Muscle of leg (tissue), 11 donors: Measurements from ENCODE around the gene RAD51B. TPM values are rescaled to one million over a fixed set of nuclear protein-coding genes. Genes with fewer than 3 reads are reported as not detected.
A peak's percentile ranks its signal among the peaks of the same experiment; 100 is the strongest.

ENCODE experiments used
- DNase-seq: peaks from one replicate; pipeline ENCODE4 v3.0.0; 2013
- H3K27ac ChIP-seq: one replicate; pipeline ENCODE4 v1.5.1; 2013; ENCODE audit warnings: mild to moderate bottlenecking, low read length, control low read depth
- H3K27me3 ChIP-seq: one replicate; pipeline ENCODE4 v1.6.1; 2013; ENCODE audit warnings: low read length; ENCODE audit not compliant: control insufficient read depth, insufficient read depth
- H3K36me3 ChIP-seq: one replicate; pipeline ENCODE4 v1.6.1; 2013; ENCODE audit warnings: low read length; ENCODE audit not compliant: control insufficient read depth, insufficient read depth
- H3K4me1 ChIP-seq: one replicate; pipeline ENCODE4 v1.6.1; 2013; ENCODE audit warnings: low read length; ENCODE audit not compliant: control insufficient read depth, insufficient read depth
- H3K4me3 ChIP-seq: one replicate; pipeline ENCODE4 v1.5.1; 2013; ENCODE audit warnings: low read length, control low read depth
- H3K9me3 ChIP-seq: replicated peaks from 2 replicates; pipeline ENCODE4 v1.6.1; 2013; ENCODE audit warnings: low read depth, low read length; ENCODE audit not compliant: control insufficient read depth
- WGBS: methylation state at CpG from one replicate; pipeline ENCODE4 v1.1.5; 2013; ENCODE audit warnings: missing lambda C conversion rate; ENCODE audit not compliant: insufficient coverage; 5-methylcytosine and 5-hydroxymethylcytosine counted together
- polyA plus RNA-seq, 8 donors: library from polyadenylated mRNA; unstranded; fragments of 120-200 nt; gene quantifications; one replicate each; pipeline versions ENCODE4 v1.2.1 to v1.2.3, GENCODE V29; 2013; ENCODE audit warnings: inconsistent platforms in 1 of 8, low replicate concordance in 1 of 8; ENCODE audit not compliant: insufficient read length in 8 of 8, insufficient read depth in 1 of 8
- total RNA-seq: library from RNA; stranded (reverse); fragments of 120-200 nt; gene quantifications from one replicate; pipeline ENCODE4 v1.2.4, GENCODE V29; 2013

The RAD51B gene
- total and polyA plus RNA-seq, 9 donors: 6.0 to 16.5 (median 7.2) TPM

DNA sequence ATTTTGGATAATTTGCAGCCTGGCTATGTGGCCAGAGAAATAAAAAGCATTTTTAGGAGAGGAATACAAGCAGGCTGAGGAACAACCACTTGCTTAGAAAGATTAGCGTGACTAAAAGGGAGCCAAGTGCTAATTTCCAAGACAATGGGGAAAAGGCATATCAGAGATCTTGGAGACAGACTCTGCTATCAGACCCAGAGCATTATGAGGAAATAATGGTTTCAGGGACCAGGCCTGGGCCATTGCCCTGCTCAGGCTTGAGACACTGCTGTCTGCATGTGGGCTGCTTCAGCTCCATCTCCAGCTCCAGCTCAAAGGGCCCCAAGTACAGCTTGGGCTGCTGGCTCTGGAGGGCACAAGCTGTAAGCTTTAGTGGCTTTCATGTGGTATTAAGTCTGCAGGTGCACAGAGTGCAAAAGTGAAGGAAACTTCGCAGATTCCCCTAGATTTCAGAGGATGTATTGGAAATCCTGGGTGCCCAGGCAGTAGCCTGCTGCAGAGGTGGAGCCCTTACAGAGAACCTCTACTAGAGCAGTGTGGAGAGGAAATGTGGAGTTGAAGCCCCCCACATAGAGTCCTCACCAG is 524.0 kb downstream of the RAD51B start:
- WGBS: 100% methylated on average over 1 of the region's 2 CpGs

DNA sequence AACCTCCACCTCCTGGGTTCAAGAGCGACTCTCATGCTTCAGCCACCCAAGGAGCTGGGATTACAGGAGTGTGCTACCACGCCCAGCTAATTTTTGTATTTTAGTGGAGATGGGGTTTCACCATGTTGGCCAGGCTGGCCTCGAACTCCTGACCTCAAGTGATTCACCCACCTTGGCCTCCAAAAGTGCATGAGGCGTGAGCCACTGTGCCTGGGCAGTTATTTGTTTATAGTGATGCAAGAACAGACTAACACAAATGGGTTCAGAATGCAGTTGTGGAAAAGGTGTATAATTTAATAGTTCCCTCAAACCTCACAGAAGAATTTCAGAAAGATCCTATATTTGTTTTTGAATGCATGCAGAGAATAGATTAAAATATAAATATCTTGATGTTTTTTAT is 526.2 kb downstream of the RAD51B start:
- WGBS: no CpG with 5 or more reads among the region's 4 CpGs
- Histone ChIP-seq H3K4me3 (no peak overlapping the region), H3K27ac (no peak overlapping the region), H3K36me3 (no peaks in the 10 kb centered on the region), H3K4me1 (peaks cover 10% of the 10 kb centered on the region), H3K9me3 (no peaks in the 10 kb centered on the region), H3K27me3 (no peaks in the 10 kb centered on the region)
- DNase-seq: no peak

More for the DNA sequence above, 524.0 kb downstream of the RAD51B start:
- DNase-seq: no peak
- Histone ChIP-seq H3K27ac (no peak overlapping the region), H3K4me3 (no peak overlapping the region), H3K9me3 (no peaks in the 10 kb centered on the region), H3K36me3 (no peaks in the 10 kb centered on the region), H3K27me3 (no peaks in the 10 kb centered on the region), H3K4me1 (peaks cover 2% of the 10 kb centered on the region)

DNA sequence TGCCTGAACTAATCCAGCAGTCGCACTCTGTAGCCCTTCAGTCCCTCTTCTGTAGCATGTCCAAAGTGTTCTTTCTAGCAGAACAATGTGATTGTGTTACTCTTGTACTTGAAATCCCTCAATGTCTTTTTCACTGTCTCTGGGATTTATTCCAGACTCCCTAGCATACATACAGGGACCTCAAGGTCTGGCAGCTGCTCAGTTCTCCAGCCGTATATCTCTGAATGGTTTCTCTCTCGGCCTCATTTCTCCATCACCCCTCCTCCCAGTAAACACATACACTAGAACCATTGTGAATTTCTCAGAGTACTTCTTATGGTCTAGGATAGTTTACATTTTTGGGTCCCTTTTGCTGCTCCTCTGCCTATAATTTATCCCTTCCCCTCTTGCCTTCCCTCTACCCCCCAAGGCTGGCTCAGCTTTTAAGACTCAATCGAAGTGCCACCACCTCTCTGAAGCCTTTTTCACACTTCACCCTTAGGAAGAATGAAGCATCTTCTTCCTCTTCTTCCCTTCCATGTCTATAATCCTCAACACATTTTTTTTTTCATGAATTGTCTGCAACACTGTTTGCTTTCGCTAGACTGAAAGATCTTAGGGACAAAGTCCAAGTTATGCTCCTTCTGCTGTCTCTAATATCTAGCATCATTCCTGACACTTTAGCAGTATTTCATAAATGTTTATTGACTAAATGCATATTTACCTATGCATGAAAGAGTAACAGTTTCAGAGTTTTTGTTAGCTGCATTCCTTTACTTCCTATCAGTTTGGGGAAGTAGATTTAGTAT is 527.2 kb downstream of the RAD51B start:
- H3K9me3 ChIP-seq: no peaks in the 10 kb centered on the region
- H3K4me1 ChIP-seq: peaks cover 8% of the 10 kb centered on the region
- no peaks in the 10 kb centered on the region for H3K36me3 ChIP-seq
- 29% methylated on average over 3 of the region's 5 CpGs for WGBS
- no peaks in the 10 kb centered on the region for H3K27me3 ChIP-seq
- no peak overlapping the region for H3K4me3 ChIP-seq
- H3K27ac ChIP-seq: peak overlapping the region; percentile 61
- peak; percentile 87 for DNase-seq

DNA sequence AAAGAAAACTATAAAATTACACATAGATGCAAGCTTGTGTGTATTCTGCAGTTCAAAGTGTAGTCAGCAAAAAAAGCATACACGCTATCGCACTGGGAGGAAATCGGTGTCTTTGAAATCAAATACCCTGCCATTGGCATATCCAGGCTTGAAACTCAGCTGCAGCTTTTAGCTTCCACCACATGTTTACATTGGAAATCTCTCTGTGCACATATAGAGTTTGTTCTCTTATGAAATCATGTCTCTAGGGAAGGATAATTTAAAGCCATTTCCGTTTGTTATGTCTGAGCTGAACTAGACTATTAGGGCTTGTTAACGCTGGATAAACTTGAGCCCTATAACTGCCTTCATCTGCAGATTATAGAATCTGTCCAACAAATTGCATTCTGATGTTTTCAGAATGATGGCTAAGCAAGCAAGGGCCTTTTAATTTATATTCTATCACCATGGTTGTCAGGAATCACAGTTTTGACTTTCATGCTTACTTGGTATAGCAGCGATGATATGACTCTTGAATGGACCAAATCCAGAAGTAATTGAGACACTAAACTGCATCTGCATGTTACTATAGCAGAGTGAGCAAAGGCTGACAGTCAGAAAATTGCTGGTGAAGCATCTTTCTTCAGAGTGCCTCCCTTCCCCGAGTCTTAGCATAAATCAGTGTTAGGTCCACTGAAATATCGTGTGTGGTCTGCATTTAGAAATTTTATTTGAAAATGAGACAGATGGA is 530.5 kb downstream of the RAD51B start:
- no peaks in the 10 kb centered on the region for H3K9me3 ChIP-seq
- H3K27ac ChIP-seq: peak overlapping the region; percentile 52
- peaks cover 15% of the 10 kb centered on the region for H3K4me1 ChIP-seq
- H3K4me3 ChIP-seq: no peak overlapping the region
- 43% methylated on average over 1 of the region's 8 CpGs for WGBS
- no peaks in the 10 kb centered on the region for H3K27me3 ChIP-seq
- DNase-seq: peak; percentile 93
- H3K36me3 ChIP-seq: no peaks in the 10 kb centered on the region

DNA sequence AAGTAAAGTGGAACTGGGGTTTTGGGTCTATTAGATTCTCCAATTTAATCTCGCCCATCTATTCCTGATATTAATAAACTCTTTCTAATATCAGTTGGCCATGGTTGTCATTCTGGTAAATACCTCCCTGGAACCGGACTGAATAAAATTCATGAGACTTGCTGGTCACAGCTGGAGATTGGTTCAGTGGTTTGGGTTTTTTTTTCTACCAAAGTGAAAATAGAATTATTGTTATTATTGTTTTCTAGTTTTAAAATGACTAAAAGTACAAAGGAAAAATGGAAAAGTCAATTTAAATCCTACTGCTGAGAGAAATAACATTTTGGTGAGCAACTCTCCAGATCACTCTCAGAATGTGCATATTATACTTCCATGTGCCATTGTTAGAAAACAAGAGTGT is 535.8 kb downstream of the RAD51B start:
- no peak overlapping the region for H3K27ac ChIP-seq
- no peak for DNase-seq
- H3K4me1 ChIP-seq: peaks cover 24% of the 10 kb centered on the region
- no peaks in the 10 kb centered on the region for H3K36me3 ChIP-seq
- H3K9me3 ChIP-seq: no peaks in the 10 kb centered on the region
- WGBS: no CpG with 5 or more reads among the region's 2 CpGs
- H3K27me3 ChIP-seq: no peaks in the 10 kb centered on the region
- no peak overlapping the region for H3K4me3 ChIP-seq

DNA sequence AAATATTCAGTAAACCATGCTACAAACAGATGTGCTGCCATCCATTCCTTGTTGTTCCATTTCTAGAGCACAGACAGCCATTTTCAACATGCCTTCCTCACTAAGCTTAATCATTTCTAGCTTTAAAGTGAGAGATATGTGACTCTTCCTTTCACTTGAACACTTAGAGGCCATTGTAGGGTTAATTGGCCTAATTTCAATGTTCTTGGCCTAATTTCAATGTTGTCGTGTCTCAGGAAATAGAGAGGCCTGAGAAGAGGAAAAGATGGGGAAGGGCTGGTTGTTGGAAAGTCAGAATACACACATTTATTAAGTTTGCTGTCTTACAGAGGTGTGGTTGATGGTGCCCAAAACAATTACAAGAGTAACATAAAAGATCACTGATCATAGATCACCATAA is 538.2 kb downstream of the RAD51B start:
- Histone ChIP-seq H3K36me3 (no peaks in the 10 kb centered on the region), H3K4me1 (peaks cover 21% of the 10 kb centered on the region), H3K27ac (no peak overlapping the region), H3K4me3 (no peak overlapping the region), H3K9me3 (no peaks in the 10 kb centered on the region), H3K27me3 (no peaks in the 10 kb centered on the region)
- DNase-seq: no peak
- 0% methylated on average over 1 of the region's 1 CpG for WGBS

DNA sequence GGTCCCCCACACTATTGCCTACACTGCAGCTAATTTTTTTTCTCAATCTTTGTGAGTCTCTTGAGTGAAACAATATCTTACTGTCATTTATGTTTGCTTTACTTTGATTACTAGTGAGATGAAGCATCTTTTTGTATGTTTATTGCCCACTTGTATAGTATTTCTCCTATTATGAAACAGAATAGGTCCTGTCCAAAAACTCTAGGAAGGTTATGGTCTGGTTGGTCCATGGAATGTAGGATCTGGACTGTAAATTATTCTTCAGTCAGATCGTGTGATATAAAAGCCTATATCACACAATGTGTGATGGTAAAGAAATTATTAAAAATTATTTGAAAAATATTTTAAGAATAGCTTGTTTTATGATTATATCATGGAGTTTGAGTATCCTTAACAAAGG is 538.9 kb downstream of the RAD51B start:
- Histone ChIP-seq H3K36me3 (no peaks in the 10 kb centered on the region), H3K27me3 (no peaks in the 10 kb centered on the region), H3K27ac (no peak overlapping the region), H3K9me3 (no peaks in the 10 kb centered on the region), H3K4me1 (peaks cover 19% of the 10 kb centered on the region), H3K4me3 (no peak overlapping the region)
- DNase-seq: no peak
- no CpG with 5 or more reads among the region's 1 CpG for WGBS

DNA sequence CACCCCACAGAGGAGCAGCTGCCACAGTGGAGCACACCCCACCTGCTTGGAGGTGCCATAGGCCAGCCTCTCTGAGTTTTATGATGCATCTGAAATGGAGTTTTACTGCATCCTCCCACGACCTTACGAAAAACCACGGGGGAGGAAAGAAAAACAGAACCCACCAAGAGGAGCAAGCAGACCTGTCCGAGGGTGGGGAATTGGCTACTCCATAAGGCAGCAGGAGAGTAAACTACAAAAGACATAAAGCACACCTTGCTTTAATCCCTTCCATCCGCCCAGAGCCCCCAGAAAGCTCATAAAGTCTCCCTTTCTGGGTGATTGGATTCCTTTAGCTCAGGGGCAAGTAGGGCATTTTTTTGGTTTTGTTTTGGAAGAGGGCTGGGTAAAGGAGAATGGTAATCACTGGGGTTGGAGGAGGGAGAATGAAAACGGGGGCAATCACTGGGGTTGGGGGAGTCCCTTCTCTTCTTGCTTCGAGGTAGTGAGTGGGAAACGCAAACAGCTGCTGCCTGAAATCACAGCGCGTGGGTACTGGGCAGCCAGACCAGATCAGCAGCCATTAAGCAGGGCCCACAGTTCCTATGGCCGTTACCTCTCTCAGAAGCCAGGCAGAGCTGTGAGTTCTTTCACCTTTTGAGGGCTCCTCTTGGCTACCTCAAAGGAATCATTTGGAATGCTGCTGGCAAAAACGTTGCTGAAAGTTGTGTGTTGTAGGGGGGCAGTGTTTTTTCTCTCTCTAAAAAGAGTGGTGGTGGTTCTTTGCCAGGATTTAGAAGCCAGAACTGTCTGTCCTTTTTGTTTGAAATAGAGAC is 539.6 kb downstream of the RAD51B start:
- DNase-seq: peak; percentile 46
- Histone ChIP-seq H3K4me3 (no peak overlapping the region), H3K9me3 (no peaks in the 10 kb centered on the region), H3K27me3 (no peaks in the 10 kb centered on the region), H3K4me1 (peaks cover 26% of the 10 kb centered on the region), H3K36me3 (no peaks in the 10 kb centered on the region), H3K27ac (peak overlapping the region; percentile 17)
- 68% methylated on average over 10 of the region's 12 CpGs for WGBS

DNA sequence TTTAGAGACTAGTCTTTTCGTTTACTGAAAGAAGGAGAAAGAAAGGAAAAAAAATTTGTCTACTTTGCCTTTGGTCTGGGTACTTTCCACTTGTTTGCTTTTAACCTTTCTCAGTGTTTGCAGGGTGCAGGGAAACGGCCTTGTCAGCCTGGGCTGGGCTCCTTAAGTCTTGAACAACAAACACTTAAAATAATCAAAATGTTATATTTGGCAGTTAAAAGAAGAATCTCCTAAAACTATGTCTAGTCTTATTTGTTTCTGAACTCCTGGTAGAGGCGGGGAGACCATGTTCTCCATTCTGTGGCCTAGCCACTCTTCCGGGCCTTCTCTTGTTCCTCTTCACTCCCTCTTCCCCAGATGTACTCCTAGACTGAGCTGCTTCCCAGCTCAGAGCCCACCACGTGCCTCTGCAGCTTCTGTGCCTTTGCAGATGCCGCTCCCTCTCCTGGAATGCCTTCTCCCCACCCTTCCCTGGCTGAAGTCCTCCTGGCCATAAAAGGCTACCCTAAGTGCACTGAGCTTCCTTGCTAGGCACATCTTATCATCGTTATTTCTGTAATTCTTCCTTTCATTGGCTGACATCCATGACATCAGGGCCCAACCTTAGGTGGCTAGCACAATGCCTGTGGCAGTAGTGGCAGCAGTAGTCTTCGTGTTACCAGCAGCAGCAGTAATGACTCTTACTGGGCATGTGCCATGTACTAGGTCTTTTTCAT is 540.4 kb downstream of the RAD51B start:
- 37% methylated on average over 4 of the region's 8 CpGs for WGBS
- Histone ChIP-seq H3K4me1 (peaks cover 34% of the 10 kb centered on the region), H3K27me3 (no peaks in the 10 kb centered on the region), H3K4me3 (no peak overlapping the region), H3K27ac (peak overlapping the region; percentile 17), H3K9me3 (no peaks in the 10 kb centered on the region), H3K36me3 (no peaks in the 10 kb centered on the region)
- peak; percentile 73 for DNase-seq
